OCI-LY1 (cell line): ENCODE measurements around the gene AADAC.

Experiments used
- H2AFZ ChIP-seq: fragments of 200-600 bp; sonication (generic), shearing (Covaris generic); 2 replicates; pipeline ENCODE4 v1.6.0; 2014; ENCODE audit warnings: antibody characterized with exemption, mild to moderate bottlenecking, low read length
- H3F3A ChIP-seq: fragments of 200-600 bp; sonication (generic), shearing (Covaris generic); 2 replicates; pipeline ENCODE4 v1.6.0; 2014; ENCODE audit warnings: mild to moderate bottlenecking, antibody characterized with exemption, low read length, moderate library complexity; ENCODE audit not compliant: insufficient read depth
- H3K27ac ChIP-seq: fragments of 200-600 bp; sonication (generic); 2 replicates; pipeline ENCODE4 v1.5.1; 2014; ENCODE audit warnings: low read length, mixed run types, mild to moderate bottlenecking, low read depth; ENCODE audit not compliant: poor library complexity, severe bottlenecking
- H3K27me3 ChIP-seq: fragments of 200-600 bp; sonication (generic); 2 replicates; pipeline ENCODE4 v1.6.0; 2014; ENCODE audit warnings: antibody characterized with exemption, mild to moderate bottlenecking, low read length, moderate library complexity; ENCODE audit not compliant: insufficient read depth
- H3K36me3 ChIP-seq: fragments of 200-600 bp; sonication (generic); 2 replicates; pipeline ENCODE4 v1.6.1; 2014; ENCODE audit warnings: mild to moderate bottlenecking, antibody characterized with exemption, low read length, moderate library complexity, mixed read lengths; ENCODE audit not compliant: insufficient read depth
- H3K4me1 ChIP-seq: fragments of 200-600 bp; sonication (generic); 2 replicates; pipeline ENCODE4 v1.5.1; 2014; ENCODE audit warnings: mild to moderate bottlenecking, low read length, moderate library complexity; ENCODE audit not compliant: insufficient read depth, severe bottlenecking
- H3K4me2 ChIP-seq: fragments of 200-600 bp; sonication (generic), shearing (Covaris generic); 2 replicates; pipeline ENCODE4 v1.6.1; 2014; ENCODE audit warnings: low read length
- H3K4me3 ChIP-seq: fragments of 200-600 bp; sonication (generic); 2 replicates; pipeline ENCODE4 v1.5.1; 2014; ENCODE audit warnings: low read length, low read depth, mild to moderate bottlenecking, mixed read lengths; ENCODE audit not compliant: poor library complexity, severe bottlenecking
- H3K79me2 ChIP-seq: fragments of 200-600 bp; shearing (Covaris generic); 2 replicates; pipeline ENCODE4 v1.6.1; 2016; ENCODE audit warnings: mixed run types, low read length, mixed read lengths; ENCODE audit not compliant: insufficient read depth
- H3K9ac ChIP-seq: fragments of 200-600 bp; sonication (generic), shearing (Covaris generic); 2 replicates; pipeline ENCODE4 v1.6.1; 2014; ENCODE audit warnings: mild to moderate bottlenecking, low read length, mixed read lengths
- H3K9me2 ChIP-seq: fragments of 200-600 bp; sonication (generic), shearing (Covaris generic); 2 replicates; pipeline ENCODE4 v1.6.1; 2014; ENCODE audit warnings: low read depth, mild to moderate bottlenecking, low read length, mixed read lengths
- H3K9me3 ChIP-seq: fragments of 200-600 bp; shearing (Covaris generic); 2 replicates; pipeline ENCODE4 v1.6.1; 2014; ENCODE audit warnings: low read length, mixed read lengths
- H4K20me1 ChIP-seq: fragments of 200-600 bp; sonication (generic), shearing (Covaris generic); 2 replicates; pipeline ENCODE4 v1.6.0; 2016; ENCODE audit warnings: mild to moderate bottlenecking, low read length; ENCODE audit not compliant: insufficient read depth
- EZH2 ChIP-seq: fragments of 200-600 bp; sonication (generic), shearing (Covaris generic); IDR thresholded peaks from 2 replicates; pipeline ENCODE4 v1.8.0; 2017; ENCODE audit warnings: borderline replicate concordance, mixed run types, mild to moderate bottlenecking, antibody characterized with exemption, low read length, moderate library complexity, mixed read lengths
- TF ChIP-seq, protein P1 (sequence below): fragments of 200-600 bp; sonication (generic), shearing (Covaris generic); IDR thresholded peaks from 2 replicates; pipeline ENCODE4 v1.5.1; 2017; ENCODE audit warnings: mild to moderate bottlenecking, antibody characterized with exemption, low read length, moderate library complexity, mixed read lengths

AADAC gene

DNA sequence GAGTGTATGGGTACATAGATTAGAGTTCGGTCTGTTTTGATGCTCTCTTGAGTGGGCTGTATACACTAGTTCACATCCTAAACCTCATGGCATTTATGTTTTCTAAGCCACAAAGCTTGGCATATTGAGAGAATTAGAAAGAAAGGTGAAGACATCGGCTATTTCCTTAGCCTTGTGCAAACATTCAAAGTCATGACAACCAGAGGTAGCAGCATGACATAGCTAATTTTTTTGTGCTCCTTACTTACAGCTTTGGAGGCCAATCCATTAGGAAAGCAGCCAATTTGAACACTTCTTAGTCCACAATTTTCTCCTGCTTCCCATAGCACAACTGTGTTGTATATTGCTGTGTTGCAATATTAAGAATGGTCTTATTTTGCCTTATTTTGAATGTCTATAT is 21.5 kb upstream of the AADAC start:
- Histone ChIP-seq H3K9ac (no peak overlapping the region), H3K36me3 (no peaks in the 10 kb centered on the region), H3K4me1 (no peaks in the 10 kb centered on the region), H2AFZ (no peak overlapping the region), H4K20me1 (no peaks in the 10 kb centered on the region), H3K27ac (no peak overlapping the region), H3K4me3 (no peak overlapping the region), H3K79me2 (no peaks in the 10 kb centered on the region), H3K9me2 (no peaks in the 10 kb centered on the region; the same call in 1 of the 2 replicates), H3F3A (no peaks in the 10 kb centered on the region), H3K4me2 (no peak overlapping the region), H3K9me3 (no peaks in the 10 kb centered on the region), H3K27me3 (no peaks in the 10 kb centered on the region)
- TF ChIP-seq, protein P1, sequence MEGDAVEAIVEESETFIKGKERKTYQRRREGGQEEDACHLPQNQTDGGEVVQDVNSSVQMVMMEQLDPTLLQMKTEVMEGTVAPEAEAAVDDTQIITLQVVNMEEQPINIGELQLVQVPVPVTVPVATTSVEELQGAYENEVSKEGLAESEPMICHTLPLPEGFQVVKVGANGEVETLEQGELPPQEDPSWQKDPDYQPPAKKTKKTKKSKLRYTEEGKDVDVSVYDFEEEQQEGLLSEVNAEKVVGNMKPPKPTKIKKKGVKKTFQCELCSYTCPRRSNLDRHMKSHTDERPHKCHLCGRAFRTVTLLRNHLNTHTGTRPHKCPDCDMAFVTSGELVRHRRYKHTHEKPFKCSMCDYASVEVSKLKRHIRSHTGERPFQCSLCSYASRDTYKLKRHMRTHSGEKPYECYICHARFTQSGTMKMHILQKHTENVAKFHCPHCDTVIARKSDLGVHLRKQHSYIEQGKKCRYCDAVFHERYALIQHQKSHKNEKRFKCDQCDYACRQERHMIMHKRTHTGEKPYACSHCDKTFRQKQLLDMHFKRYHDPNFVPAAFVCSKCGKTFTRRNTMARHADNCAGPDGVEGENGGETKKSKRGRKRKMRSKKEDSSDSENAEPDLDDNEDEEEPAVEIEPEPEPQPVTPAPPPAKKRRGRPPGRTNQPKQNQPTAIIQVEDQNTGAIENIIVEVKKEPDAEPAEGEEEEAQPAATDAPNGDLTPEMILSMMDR, result no peak
- TF ChIP-seq EZH2, result no peak

DNA sequence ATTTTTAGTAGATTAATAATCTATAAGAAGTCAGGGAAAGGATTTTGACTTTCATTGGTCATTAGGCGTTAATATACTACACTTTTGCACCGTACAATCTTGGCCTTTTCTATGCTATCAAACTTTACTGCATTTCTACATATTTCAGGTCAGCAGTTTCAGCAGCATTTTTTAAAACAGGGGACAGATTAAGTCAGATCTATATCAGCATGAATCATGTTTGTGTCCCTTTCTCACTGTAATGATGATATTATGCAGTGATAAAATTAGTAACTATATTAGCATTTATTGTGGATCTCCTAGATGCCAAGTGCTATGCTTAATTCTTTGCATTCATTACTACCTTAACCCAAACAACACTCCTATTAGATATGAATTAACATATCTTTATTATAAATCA is 20.3 kb upstream of the AADAC start:
- Histone ChIP-seq H3K4me3 (no peak overlapping the region), H2AFZ (no peak overlapping the region), H3K36me3 (no peaks in the 10 kb centered on the region), H3K9me2 (no peaks in the 10 kb centered on the region; the same call in 1 of the 2 replicates), H4K20me1 (no peaks in the 10 kb centered on the region), H3K4me2 (no peak overlapping the region), H3K27me3 (no peaks in the 10 kb centered on the region), H3K79me2 (no peaks in the 10 kb centered on the region), H3K9ac (no peak overlapping the region), H3F3A (no peaks in the 10 kb centered on the region), H3K9me3 (no peaks in the 10 kb centered on the region), H3K4me1 (no peaks in the 10 kb centered on the region), H3K27ac (no peak overlapping the region)
- TF ChIP-seq, protein P1, result no peak
- TF ChIP-seq EZH2, result no peak

DNA sequence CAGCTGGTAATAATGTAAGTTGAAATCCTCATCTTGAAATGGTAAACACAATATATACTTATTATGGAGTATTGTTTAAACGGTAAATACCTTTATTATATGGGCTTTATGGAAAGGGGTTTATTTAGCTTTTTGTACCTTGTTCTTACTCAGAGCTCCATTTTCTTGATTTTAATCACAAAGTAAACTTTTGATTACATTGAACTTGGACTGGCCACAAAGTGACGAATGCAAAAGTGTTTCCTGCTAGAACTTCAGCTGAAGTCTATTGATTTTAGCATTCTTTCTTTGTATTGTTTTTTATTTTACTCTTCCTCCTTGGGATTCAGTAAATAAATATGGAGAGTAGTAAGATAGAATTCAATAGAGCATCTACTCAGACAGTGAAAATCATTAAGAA is 19.8 kb upstream of the AADAC start:
- H3F3A ChIP-seq, result no peaks in the 10 kb centered on the region
- no peaks in the 10 kb centered on the region for H3K27me3 ChIP-seq
- no peaks in the 10 kb centered on the region for H4K20me1 ChIP-seq
- H3K4me3 ChIP-seq, result no peak overlapping the region
- H3K4me1 ChIP-seq, result no peaks in the 10 kb centered on the region
- no peak overlapping the region for H2AFZ ChIP-seq
- H3K9me2 ChIP-seq, result no peaks in the 10 kb centered on the region; the same call in 1 of the 2 replicates
- H3K36me3 ChIP-seq, result no peaks in the 10 kb centered on the region
- no peak overlapping the region for H3K27ac ChIP-seq
- TF ChIP-seq EZH2, result no peak
- H3K79me2 ChIP-seq, result no peaks in the 10 kb centered on the region
- no peaks in the 10 kb centered on the region for H3K9me3 ChIP-seq
- H3K4me2 ChIP-seq, result no peak overlapping the region
- no peak overlapping the region for H3K9ac ChIP-seq

DNA sequence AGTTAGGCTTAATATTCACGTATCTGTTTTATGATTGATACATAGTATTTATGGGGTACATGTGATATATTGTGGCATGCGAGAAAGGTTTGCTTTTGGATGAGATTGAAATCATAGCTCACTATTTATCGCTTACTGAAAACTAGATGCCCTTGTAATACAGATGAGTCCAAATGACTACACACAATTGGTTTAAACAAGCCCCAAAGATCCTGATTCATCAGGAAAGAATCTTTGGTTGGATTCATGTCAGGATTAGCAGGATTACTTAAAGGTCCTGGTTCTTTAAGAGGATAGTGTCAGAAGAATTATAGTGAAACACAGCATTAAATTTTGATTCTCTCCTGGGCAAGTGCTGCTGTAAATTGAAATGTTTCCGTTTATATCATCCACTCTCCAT is 18.6 kb upstream of the AADAC start:
- Histone ChIP-seq H2AFZ (no peak overlapping the region), H3F3A (no peaks in the 10 kb centered on the region), H3K79me2 (no peaks in the 10 kb centered on the region), H3K9me2 (no peaks in the 10 kb centered on the region; the same call in 1 of the 2 replicates), H3K4me2 (no peak overlapping the region), H3K27ac (no peak overlapping the region), H3K9me3 (no peaks in the 10 kb centered on the region), H3K27me3 (no peaks in the 10 kb centered on the region), H3K9ac (no peak overlapping the region), H3K36me3 (no peaks in the 10 kb centered on the region), H4K20me1 (no peaks in the 10 kb centered on the region), H3K4me1 (no peaks in the 10 kb centered on the region), H3K4me3 (no peak overlapping the region)
- TF ChIP-seq, protein P1, result no peak
- no peak for TF ChIP-seq EZH2
